ENCODE data around the gene ZBTB43.
"Not testable (repeated sequence)": the region's sequence is repeated elsewhere in the genome, so short reads cannot be mapped to it uniquely, and the experiment has no call there.

ZBTB43 gene

DNA sequence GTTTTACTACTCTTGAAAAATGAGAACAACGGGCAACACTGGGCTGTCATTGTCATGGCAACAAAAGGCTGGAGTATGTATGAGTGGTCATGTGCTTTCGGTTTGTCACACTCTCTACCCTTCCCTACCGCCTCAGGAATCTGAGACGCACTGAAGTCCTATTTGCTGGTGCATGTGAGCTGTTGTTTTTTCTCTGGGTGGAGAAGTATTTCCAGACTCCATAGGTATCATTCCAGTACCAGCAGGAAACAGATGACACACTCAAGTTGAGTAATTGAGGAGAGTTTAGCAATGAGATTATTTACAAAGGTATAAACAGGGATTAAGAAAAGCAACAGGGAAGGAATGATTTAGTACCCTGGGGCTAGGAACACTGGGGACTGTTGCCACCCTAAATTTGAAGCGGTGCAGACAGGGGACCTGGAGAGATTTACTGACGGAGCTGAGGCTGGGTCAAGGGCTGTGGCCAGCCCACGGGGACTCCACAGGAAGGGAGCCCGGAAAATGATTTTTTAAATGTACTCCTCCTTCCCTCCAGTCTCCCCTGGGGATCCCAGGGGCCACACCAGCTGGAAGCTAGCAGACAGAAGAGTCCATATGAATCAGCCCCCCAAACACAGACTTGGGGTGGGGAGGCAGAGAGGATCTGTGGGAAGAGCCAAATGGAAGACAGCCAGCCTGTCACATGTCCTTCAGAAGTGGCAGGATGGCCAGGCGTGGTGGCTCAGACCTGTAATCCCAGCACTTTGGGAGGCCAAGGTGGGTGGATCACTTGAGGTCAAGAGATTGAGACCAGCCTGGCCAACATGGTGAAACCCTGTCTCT lies 13.2 kb upstream of the ZBTB43 start:
- peak; percentile 82 for DNase-seq

GRCh38 chr9:126793686-126794417 lies 11.0 kb upstream of the ZBTB43 start:
- no peak for DNase-seq

DNA sequence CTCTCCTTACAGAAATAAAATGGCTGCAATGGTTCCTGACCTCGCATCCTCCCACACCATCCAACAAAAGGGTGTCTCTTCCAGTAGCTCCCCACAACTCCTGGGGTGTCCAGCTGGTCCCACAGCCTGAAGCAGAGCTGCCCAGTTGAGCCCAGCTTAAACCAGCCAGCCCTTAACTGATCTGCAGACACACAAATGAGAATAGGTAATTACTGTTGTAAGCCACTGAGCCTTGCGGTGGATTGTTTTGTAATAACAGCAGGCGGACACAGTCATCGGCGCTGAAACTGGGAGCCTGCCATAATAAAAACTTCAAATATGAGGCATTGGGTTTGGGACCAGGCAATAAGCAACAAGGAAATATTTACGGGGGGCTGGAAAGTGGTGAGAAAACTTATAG lies 10.4 kb upstream of the ZBTB43 start:
- no peak for DNase-seq

DNA sequence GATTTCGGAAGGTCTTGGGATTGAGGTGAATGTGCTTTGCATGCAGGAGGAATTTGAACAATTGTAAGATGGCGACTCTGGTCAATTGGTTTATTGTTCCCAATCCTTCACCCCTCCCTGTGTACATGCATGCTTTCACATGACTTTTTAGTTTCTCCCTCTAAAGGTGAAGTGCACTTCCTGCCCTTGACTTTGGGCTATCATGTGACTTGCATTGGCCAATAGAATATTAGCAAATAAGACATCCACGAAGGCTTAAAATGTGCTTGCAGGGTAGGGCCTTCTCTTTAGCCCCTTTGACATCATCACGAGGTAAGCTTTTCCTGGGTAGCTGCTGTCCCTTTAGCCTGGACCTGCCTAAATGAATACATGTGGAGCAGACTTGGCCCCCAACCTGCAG lies 8.1 kb upstream of the ZBTB43 start:
- no peak for DNase-seq

- DNase-seq: no peak
These were observed 6.9 kb upstream of the ZBTB43 start for GRCh38 chr9:126797903-126798302.

GRCh38 chr9:126799034-126799433 lies 5.8 kb upstream of the ZBTB43 start:
- DNase-seq: no peak

DNA sequence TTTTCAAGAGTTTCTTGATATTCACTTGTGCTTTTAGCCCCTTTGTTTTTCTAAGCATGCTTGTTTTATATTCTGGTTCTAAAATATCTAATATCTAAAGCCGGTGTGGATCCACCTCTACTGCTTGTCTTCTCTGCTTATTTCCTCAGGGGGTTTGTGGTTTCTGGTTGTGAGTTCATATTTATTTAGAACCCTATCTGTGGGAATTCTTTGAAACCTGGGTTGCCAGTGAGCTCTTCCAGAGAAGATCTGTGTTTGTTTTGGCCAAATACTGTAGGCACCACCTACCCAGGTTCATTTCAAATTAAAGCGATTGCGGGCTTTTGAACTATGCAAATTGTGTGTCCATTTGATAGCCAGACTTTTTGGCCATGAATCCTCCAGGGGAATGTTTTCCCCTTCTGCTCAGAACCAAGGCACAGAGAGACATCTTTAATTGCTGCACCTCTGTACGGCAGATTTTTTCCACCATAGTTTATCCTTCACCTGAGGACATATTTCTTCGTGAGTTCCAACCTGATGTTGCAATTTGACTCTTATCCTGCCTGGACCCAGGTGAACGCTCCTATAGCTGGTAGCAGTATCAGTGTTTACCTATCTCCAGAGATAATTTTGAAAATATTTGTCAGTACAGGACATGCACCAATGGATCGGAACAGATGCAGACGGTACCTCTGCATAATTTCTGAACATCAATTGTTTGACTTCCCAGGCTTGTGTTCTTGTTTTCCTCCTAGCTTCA lies 2.4 kb upstream of the ZBTB43 start:
- DNase-seq: no peak

DNA sequence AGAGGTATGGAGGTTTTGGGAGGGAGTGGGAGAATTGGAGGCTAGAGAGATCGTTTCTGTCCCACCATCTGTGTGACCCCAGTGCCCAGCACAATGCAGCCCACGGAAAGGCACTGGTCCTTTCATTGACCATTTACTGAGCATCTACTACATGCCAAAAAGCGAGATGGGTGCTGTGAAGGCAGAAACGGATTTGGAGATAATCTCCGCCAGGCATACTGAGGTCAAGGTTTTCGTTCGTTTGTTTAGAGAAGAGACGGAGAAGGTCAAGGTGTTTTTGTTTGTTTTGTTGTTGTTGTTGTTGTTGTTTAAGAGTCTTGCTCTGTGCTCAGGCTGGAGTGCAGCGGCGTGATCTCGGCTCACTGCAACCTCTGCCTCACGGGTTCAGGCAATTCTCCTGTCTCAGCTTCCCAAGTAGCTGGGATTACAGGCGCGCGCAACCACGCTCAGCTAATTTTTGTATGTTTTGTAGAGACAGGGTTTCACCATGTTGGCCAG lies 593 bp upstream of the ZBTB43 start:
- DNase-seq: no peak

- DNase-seq: no peak
These were observed 868 bp downstream of the ZBTB43 start for GRCh38 chr9:126805554-126806262.

DNA sequence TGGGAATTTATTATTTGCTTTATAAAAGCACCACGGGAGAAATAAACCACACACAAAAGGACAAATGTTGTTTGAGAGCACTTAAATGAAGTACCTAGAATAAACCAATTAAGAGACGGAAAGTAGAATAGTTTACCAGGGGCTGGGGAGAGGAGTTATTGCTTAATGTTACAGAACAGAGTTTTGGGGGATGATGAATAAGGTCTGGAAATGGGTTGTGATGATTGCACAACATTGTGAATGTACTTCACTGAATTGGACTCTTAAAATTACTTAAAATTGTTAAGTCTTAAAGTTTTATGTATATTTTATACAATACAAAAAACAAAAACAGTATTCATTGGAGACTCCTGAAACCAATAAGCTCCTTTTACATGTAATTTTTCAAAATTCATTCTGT lies 1.5 kb downstream of the ZBTB43 start:
- DNase-seq: no peak

DNA sequence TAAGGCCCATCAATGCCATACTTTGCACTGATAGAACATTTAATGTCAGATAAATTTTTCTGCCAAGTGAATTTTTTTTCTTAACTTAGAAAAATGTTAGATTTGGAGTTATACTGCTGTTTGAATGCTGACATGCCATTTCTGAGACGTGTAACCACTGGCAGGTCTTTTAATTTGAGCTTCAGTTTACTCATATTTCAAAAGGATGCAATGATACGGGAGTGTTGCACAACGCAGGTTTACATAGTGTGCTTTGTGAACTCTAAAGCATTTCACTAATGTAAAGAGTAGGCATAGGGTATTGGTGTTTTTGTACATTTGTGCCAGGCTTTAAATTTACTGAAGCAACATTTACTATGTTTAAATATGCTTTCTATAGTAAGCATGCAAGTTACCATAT lies 4.2 kb downstream of the ZBTB43 start:
- no peak for DNase-seq

- DNase-seq: not testable (repeated sequence)
These were observed 5.4 kb downstream of the ZBTB43 start for GRCh38 chr9:126810221-126810620.

GRCh38 chr9:126813072-126813471 lies 8.2 kb downstream of the ZBTB43 start:
- DNase-seq: no peak

DNA sequence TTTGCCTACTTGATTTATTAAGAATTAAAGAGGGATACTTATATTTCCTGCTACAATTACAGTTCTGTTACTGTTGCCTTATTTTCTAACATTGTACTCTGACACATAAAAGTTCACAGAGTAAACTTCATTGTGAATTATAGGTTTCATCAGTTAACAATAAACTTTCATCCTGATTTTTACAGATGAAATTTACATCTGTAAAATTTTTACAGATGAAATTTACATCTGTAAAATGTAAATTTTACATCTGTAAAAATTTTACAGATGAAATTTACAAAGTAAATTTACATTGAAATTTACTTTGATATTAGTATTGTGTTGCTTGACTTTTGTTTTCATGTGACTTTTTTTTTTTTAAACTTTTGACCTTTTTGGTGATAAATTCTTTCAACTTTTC lies 9.3 kb downstream of the ZBTB43 start:
- DNase-seq: no peak

DNA sequence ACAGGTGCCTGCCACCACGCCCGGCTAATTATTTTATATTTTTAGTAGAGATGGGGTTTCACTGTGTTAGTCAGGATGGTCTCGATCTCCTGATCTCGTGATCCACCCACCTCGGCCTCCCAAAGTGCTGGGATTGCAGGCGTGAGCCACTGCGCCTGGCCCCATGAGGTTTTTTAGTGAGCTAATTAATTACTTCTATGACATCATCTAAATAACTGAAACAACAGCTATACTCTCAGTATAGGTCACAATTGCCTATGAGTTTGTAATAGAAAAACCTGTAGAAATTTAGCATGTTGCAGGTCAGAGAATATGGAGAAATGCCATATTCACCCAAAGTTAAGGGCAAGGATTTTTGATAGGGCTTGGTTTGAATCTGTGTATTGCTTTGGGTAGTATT lies 12.8 kb downstream of the ZBTB43 start:
- not testable (repeated sequence) for DNase-seq

DNA sequence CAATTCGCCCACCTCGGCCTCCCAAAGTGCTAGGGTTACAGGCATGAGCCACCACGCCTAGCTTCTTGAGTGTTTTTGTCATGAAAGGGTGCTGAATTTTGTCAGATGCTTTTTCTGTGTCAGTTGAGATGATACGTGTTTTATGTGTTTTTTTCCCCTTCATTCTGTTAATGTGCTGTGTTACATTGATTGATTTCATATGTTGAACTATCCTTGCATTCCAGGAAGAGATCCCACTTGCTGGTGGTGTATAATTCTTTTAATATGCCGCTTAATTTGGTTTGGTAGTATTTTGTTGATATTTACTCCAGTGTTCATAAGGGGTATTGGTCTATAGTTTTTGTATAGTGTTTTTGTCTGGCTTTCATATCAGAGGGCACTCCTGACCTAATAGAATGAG lies 13.6 kb downstream of the ZBTB43 start:
- no peak for DNase-seq

DNA sequence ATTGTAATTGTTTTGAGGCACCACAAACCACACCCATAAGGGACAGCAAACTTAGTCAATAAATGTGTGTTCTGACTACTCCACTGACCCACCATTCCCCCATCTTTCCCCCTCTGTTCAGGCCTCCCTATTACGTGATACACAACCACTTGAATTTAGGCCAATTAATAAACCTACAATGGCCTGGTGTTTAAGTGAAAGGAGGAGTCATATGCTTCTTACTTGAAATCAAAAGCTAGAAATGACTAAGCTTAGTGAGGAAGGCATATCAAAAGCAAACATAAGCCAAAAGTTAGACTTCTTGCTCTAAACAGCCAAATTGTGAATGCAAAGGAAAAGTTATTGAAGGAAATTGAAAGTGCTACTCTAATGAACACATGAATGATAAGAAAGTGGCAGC lies 14.6 kb downstream of the ZBTB43 start:
- no peak for DNase-seq

- DNase-seq: no peak
These were observed 17.4 kb downstream of the ZBTB43 start for GRCh38 chr9:126822278-126822677.

DNA sequence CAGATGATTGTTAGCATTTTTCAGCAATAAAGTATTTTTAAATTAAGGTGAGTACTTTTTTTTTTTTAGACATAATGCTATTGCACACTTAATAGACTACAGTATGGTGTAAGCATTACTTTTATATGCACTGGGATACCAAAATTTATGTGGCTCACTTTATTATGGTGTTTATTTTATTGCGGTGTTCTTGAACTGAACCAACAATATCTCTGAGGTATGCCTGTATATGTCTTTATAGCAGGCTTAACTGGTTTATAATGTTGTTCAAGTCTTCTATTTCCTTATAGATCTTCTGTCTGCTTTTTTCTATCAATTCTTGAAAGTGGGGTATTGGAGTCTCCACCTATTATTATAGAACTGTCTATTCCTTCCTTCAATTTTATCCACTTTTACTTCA lies 18.0 kb downstream of the ZBTB43 start:
- no peak for DNase-seq

GRCh38 chr9:126824052-126824451 lies 19.2 kb downstream of the ZBTB43 start:
- not testable (repeated sequence) for DNase-seq

DNA sequence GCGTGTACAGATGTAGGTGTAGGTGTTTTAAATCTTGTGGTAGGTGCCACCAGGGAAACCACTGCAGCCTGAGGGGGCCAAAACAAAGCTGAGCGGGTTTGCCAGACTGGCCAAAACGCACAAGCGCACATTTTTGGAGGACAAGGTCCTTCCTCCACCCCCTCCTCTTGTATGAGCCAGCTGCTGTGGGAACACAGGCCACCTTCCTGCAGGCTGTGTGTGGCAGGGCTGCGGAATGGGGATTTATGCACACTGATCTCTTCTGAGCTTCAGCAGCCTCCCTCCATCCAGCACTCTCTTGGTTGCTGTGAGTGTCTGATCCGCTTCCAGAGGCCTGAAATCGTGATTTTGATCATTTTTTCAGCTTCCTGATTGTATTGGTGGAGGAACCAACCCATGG lies 22.4 kb downstream of the ZBTB43 start:
- DNase-seq: no peak

- no peak for DNase-seq
These were observed 24.2 kb downstream of the ZBTB43 start for GRCh38 chr9:126829035-126829434.

- DNase-seq: no peak
These were observed 26.0 kb downstream of the ZBTB43 start for GRCh38 chr9:126830827-126831226.

All from NCI-H226 (cell line).